Measurements from ENCODE around the gene EFTUD2. TPM values are rescaled to one million over a fixed set of nuclear protein-coding genes. Genes with fewer than 3 reads are reported as not detected.

Gene EFTUD2
- total RNA-seq, 1 experiment from 2014 or later, result 119 TPM

- Mint-ChIP-seq H3K27me3 (ENCODE audit: insufficient read depth, unreplicated experiment) (no peaks in the 10 kb centered on the region), H3K4me1 (ENCODE audit: insufficient read depth, unreplicated experiment) (peaks cover 2% of the 10 kb centered on the region), H3K4me3 (ENCODE audit: unreplicated experiment) (no peak overlapping the region), H3K27ac (ENCODE audit: low read depth, unreplicated experiment) (no peak overlapping the region), H3K36me3 (ENCODE audit: insufficient read depth, unreplicated experiment) (peaks cover 5% of the 10 kb centered on the region), H3K9me3 (ENCODE audit: unreplicated experiment) (no peaks in the 10 kb centered on the region)
- ChIA-PET CTCF (interaction anchor here (0.5 to 0.6 kb wide), 2 partner anchors 27 to 32 kb away, joined by 3 to 4 read pairs; no protein-coding TSS in a partner anchor), POLR2A (no interaction called here)
- DNase-seq (ENCODE audit: unreplicated experiment), result no peak
- BruUV-seq (replicated peaks), result no TSS peak
- TF ChIP-seq, protein P1, sequence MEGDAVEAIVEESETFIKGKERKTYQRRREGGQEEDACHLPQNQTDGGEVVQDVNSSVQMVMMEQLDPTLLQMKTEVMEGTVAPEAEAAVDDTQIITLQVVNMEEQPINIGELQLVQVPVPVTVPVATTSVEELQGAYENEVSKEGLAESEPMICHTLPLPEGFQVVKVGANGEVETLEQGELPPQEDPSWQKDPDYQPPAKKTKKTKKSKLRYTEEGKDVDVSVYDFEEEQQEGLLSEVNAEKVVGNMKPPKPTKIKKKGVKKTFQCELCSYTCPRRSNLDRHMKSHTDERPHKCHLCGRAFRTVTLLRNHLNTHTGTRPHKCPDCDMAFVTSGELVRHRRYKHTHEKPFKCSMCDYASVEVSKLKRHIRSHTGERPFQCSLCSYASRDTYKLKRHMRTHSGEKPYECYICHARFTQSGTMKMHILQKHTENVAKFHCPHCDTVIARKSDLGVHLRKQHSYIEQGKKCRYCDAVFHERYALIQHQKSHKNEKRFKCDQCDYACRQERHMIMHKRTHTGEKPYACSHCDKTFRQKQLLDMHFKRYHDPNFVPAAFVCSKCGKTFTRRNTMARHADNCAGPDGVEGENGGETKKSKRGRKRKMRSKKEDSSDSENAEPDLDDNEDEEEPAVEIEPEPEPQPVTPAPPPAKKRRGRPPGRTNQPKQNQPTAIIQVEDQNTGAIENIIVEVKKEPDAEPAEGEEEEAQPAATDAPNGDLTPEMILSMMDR (IDR thresholded peaks at IDR 0.05; ENCODE audit: unreplicated experiment), result no peak
- intact Hi-C loops (cut with micrococcal nuclease), result no loop called here
Measured at GRCh38 chr17:44807817-44808155, 91.5 kb downstream of the EFTUD2 start.

DNA sequence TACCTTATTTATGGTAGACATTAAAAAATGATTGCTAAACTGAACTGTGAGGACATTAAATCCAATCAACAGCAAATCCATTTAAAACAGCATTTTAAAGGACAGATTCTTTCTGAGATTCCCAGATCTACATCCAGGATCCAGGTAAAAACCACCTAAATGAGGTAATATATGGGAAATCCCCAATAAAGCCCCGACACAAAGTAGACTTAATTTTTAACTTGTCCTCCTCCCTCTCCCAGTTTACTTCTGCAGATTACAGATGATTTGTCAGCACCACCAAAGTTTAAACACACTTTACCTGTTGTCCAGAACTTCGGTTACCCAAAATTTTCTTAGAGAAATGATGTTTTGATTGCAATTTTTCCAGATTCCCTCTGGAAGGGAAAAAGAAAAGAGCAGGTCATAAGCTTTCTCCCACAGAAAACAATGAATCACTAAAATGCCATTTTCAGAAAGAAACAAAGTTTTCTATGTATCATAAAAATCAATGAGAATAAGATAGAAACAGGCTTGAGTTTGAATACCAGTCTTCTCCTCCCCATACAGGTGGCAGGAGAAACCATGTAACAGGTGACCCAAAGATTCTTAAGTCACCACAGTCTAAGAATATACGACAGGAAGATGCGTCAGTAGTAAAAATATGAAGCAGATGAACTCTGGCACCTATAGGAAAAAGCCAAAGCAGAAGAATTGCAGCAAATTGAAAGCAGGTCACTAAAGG lies 92.0 kb downstream of the EFTUD2 start:
- DNase-seq (ENCODE audit: unreplicated experiment), result no peak
- no TSS peak for BruUV-seq (replicated peaks)
- Mint-ChIP-seq H3K27me3 (ENCODE audit: insufficient read depth, unreplicated experiment) (no peaks in the 10 kb centered on the region), H3K9me3 (ENCODE audit: unreplicated experiment) (no peaks in the 10 kb centered on the region), H3K36me3 (ENCODE audit: insufficient read depth, unreplicated experiment) (peaks cover 5% of the 10 kb centered on the region), H3K4me3 (ENCODE audit: unreplicated experiment) (no peak overlapping the region), H3K27ac (ENCODE audit: low read depth, unreplicated experiment) (no peak overlapping the region), H3K4me1 (ENCODE audit: insufficient read depth, unreplicated experiment) (no peaks in the 10 kb centered on the region)
- TF ChIP-seq, protein P1 (IDR thresholded peaks at IDR 0.05; ENCODE audit: unreplicated experiment), result no peak
- ChIA-PET POLR2A (interaction anchor here (1.2 kb wide), 1 partner anchor 38 kb away, joined by 4 read pairs; no protein-coding TSS in a partner anchor), CTCF (interaction anchor here (0.5 to 0.6 kb wide), 3 partner anchors 26 to 238 kb away, joined by 3 to 4 read pairs (median 4); no protein-coding TSS in a partner anchor)
- intact Hi-C loops (cut with micrococcal nuclease), result no loop called here

- POLR2A ChIA-PET, result no interaction called here
- CTCF ChIA-PET, result no interaction called here
- no peaks in the 10 kb centered on the region for H3K27me3 Mint-ChIP-seq (ENCODE audit: insufficient read depth, unreplicated experiment)
- no peaks in the 10 kb centered on the region for H3K9me3 Mint-ChIP-seq (ENCODE audit: unreplicated experiment)
- H3K27ac Mint-ChIP-seq (ENCODE audit: low read depth, unreplicated experiment), result no peak overlapping the region
- TF ChIP-seq, protein P1 (IDR thresholded peaks at IDR 0.05; ENCODE audit: unreplicated experiment), result no peak
- intact Hi-C loops (cut with micrococcal nuclease), result no loop called here
- H3K36me3 Mint-ChIP-seq (ENCODE audit: insufficient read depth, unreplicated experiment), result peaks cover 5% of the 10 kb centered on the region
- no peak overlapping the region for H3K4me3 Mint-ChIP-seq (ENCODE audit: unreplicated experiment)
- no TSS peak for BruUV-seq (replicated peaks)
- DNase-seq (ENCODE audit: unreplicated experiment), result no peak
- H3K4me1 Mint-ChIP-seq (ENCODE audit: insufficient read depth, unreplicated experiment), result no peaks in the 10 kb centered on the region
Measured at GRCh38 chr17:44804302-44805089, 94.7 kb downstream of the EFTUD2 start.

DNA sequence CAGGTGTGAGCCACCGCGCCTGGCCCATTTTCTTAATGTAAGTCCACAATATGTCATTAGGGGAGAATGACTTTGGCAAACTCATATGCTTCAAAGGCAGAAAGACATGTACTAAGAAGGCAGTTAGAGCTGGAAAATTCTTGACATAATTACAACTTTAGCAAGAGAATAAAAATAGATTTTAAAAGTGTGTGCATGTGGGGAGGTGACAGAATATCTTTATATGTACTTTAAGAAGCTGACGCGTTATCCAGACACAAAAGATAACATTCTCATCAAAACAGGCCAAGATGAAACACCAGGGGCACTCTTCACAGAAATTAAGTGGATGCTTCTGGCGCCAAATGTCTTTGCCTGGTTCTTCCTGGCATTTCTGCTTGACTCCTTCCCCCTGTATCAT lies 97.4 kb downstream of the EFTUD2 start:
- H3K27me3 Mint-ChIP-seq (ENCODE audit: insufficient read depth, unreplicated experiment), result no peaks in the 10 kb centered on the region
- no peak overlapping the region for H3K27ac Mint-ChIP-seq (ENCODE audit: low read depth, unreplicated experiment)
- TF ChIP-seq, protein P1 (IDR thresholded peaks at IDR 0.05; ENCODE audit: unreplicated experiment), result no peak
- POLR2A ChIA-PET, result no interaction called here
- H3K36me3 Mint-ChIP-seq (ENCODE audit: insufficient read depth, unreplicated experiment), result peaks cover 5% of the 10 kb centered on the region
- BruUV-seq (replicated peaks), result no TSS peak
- intact Hi-C loops (cut with micrococcal nuclease), result no loop called here
- no peak overlapping the region for H3K4me3 Mint-ChIP-seq (ENCODE audit: unreplicated experiment)
- CTCF ChIA-PET, result interaction anchor here (0.6 to 1.3 kb wide), 2 partner anchors 23 to 1401 kb away, joined by 3 to 4 read pairs; no protein-coding TSS in a partner anchor
- no peaks in the 10 kb centered on the region for H3K9me3 Mint-ChIP-seq (ENCODE audit: unreplicated experiment)
- H3K4me1 Mint-ChIP-seq (ENCODE audit: insufficient read depth, unreplicated experiment), result no peaks in the 10 kb centered on the region
- no peak for DNase-seq (ENCODE audit: unreplicated experiment)
